NCI-H2196 (cell line): ENCODE data around the gene ATF5.
A peak's percentile ranks its signal among the peaks of the same experiment; 100 is the strongest.

Experiments
- DNase-seq: peaks from one replicate; lab custom pipeline; 2025; ENCODE audit not compliant: unreplicated experiment; lab: John Stamatoyannopoulos, UW

The ATF5 gene

GRCh38 chr19:49929121-49929610 lies at the start of gene ATF5, which contains the start of gene NUP62:
ATF5 (plus strand) TSS chr19:49929205; CDS start chr19:49930851, 1,646 bp downstream.
NUP62 (minus strand) TSS chr19:49929504; CDS start chr19:49909807, 19,697 bp downstream.
- DNase-seq: peak; percentile 94

- DNase-seq: no peak
Observed at GRCh38 chr19:49879243-49879963, 49.6 kb upstream of the ATF5 start.

GRCh38 chr19:49880162-49880869 lies 48.7 kb upstream of the ATF5 start:
- DNase-seq: no peak

- DNase-seq: no peak
Observed at GRCh38 chr19:49881186-49881585, 47.8 kb upstream of the ATF5 start.

GRCh38 chr19:49881672-49882394 lies 47.2 kb upstream of the ATF5 start:
- DNase-seq: no peak

GRCh38 chr19:49882643-49883042 lies 46.4 kb upstream of the ATF5 start:
- no peak for DNase-seq

GRCh38 chr19:49883094-49883493 lies 45.9 kb upstream of the ATF5 start:
- no peak for DNase-seq

- no peak for DNase-seq
Observed at GRCh38 chr19:49884109-49884508, 44.9 kb upstream of the ATF5 start.

- DNase-seq: no peak
Observed at GRCh38 chr19:49884760-49885159, 44.2 kb upstream of the ATF5 start.

- no peak for DNase-seq
Observed at GRCh38 chr19:49887037-49887664, 41.9 kb upstream of the ATF5 start.

- no peak for DNase-seq
Observed at GRCh38 chr19:49887665-49888509, 41.1 kb upstream of the ATF5 start.

GRCh38 chr19:49888510-49888824 lies 40.5 kb upstream of the ATF5 start:
- peak; percentile 39 for DNase-seq

GRCh38 chr19:49889038-49889686 lies 39.8 kb upstream of the ATF5 start:
- no peak for DNase-seq

- DNase-seq: peak; percentile 81
Observed at GRCh38 chr19:49889687-49890348, 39.2 kb upstream of the ATF5 start.

GRCh38 chr19:49890349-49891311 lies 38.4 kb upstream of the ATF5 start:
- DNase-seq: peak; percentile 65

- no peak for DNase-seq
Observed at GRCh38 chr19:49891393-49891792, 37.6 kb upstream of the ATF5 start.

- no peak for DNase-seq
Observed at GRCh38 chr19:49892716-49893115, 36.3 kb upstream of the ATF5 start.

GRCh38 chr19:49894011-49894664 lies 34.9 kb upstream of the ATF5 start:
- no peak for DNase-seq
